Measurements from ENCODE around the gene ZWILCH. TPM values are rescaled to one million over a fixed set of nuclear protein-coding genes. Genes with fewer than 3 reads are reported as not detected.

Gene ZWILCH
- total and polyA plus RNA-seq, 2 experiments from 2014 or later: 7.5 to 15.7 TPM

- Histone ChIP-seq H3K4me1 (ENCODE audit: low read depth) (no peaks in the 10 kb centered on the region), H3K9me3 (ENCODE audit: low read depth) (no peaks in the 10 kb centered on the region), H3K27me3 (no peaks in the 10 kb centered on the region), H3K36me3 (no peaks in the 10 kb centered on the region), H3K4me3 (no peak overlapping the region), H3K27ac (no peak overlapping the region)
- no peak for DNase-seq (ENCODE audit: low read depth in 1 of 2, low spot score in 1 of 2)
- TF ChIP-seq CTCF (IDR thresholded peaks at IDR 0.05; ENCODE audit: low read depth, low read length): no peak
These were observed 9.5 kb downstream of the ZWILCH start for GRCh38 chr15:66514586-66514985.

GRCh38 chr15:66515901-66516322, 10.8 kb downstream of the ZWILCH start:
- H3K27me3 ChIP-seq: no peaks in the 10 kb centered on the region
- peak in 1 of 2 donors; percentile 16 for DNase-seq (ENCODE audit: low read depth in 1 of 2, low spot score in 1 of 2)
- H3K4me3 ChIP-seq: no peak overlapping the region
- H3K9me3 ChIP-seq (ENCODE audit: low read depth): no peaks in the 10 kb centered on the region
- no peaks in the 10 kb centered on the region for H3K36me3 ChIP-seq
- H3K4me1 ChIP-seq (ENCODE audit: low read depth): no peaks in the 10 kb centered on the region
- TF ChIP-seq CTCF (IDR thresholded peaks at IDR 0.05; ENCODE audit: low read depth, low read length): no peak
- no peak overlapping the region for H3K27ac ChIP-seq

- H3K4me3 ChIP-seq: no peak overlapping the region
- peaks cover 2% of the 10 kb centered on the region for H3K36me3 ChIP-seq
- no peaks in the 10 kb centered on the region for H3K4me1 ChIP-seq (ENCODE audit: low read depth)
- H3K9me3 ChIP-seq (ENCODE audit: low read depth): no peaks in the 10 kb centered on the region
- no peak for DNase-seq (ENCODE audit: low read depth in 1 of 2, low spot score in 1 of 2)
- TF ChIP-seq CTCF (IDR thresholded peaks at IDR 0.05; ENCODE audit: low read depth, low read length): no peak
- H3K27ac ChIP-seq: no peak overlapping the region
- H3K27me3 ChIP-seq: no peaks in the 10 kb centered on the region
These were observed 18.8 kb downstream of the ZWILCH start for GRCh38 chr15:66523926-66524325.

GRCh38 chr15:66524838-66525237, 19.7 kb downstream of the ZWILCH start:
- Histone ChIP-seq H3K27me3 (no peaks in the 10 kb centered on the region), H3K36me3 (peaks cover 3% of the 10 kb centered on the region), H3K27ac (no peak overlapping the region), H3K4me3 (no peak overlapping the region), H3K4me1 (ENCODE audit: low read depth) (no peaks in the 10 kb centered on the region), H3K9me3 (ENCODE audit: low read depth) (no peaks in the 10 kb centered on the region)
- TF ChIP-seq CTCF (IDR thresholded peaks at IDR 0.05; ENCODE audit: low read depth, low read length): no peak
- no peak for DNase-seq (ENCODE audit: low read depth in 1 of 2, low spot score in 1 of 2)

- no peaks in the 10 kb centered on the region for H3K27me3 ChIP-seq
- H3K27ac ChIP-seq: no peak overlapping the region
- no peak overlapping the region for H3K4me3 ChIP-seq
- H3K36me3 ChIP-seq: peaks cover 9% of the 10 kb centered on the region
- no peaks in the 10 kb centered on the region for H3K4me1 ChIP-seq (ENCODE audit: low read depth)
- H3K9me3 ChIP-seq (ENCODE audit: low read depth): no peaks in the 10 kb centered on the region
- no peak for TF ChIP-seq CTCF (IDR thresholded peaks at IDR 0.05; ENCODE audit: low read depth, low read length)
- no peak for DNase-seq (ENCODE audit: low read depth in 1 of 2, low spot score in 1 of 2)
These were observed 29.9 kb downstream of the ZWILCH start for GRCh38 chr15:66535056-66535455.

- Histone ChIP-seq H3K4me1 (ENCODE audit: low read depth) (no peaks in the 10 kb centered on the region), H3K27ac (no peak overlapping the region), H3K4me3 (no peak overlapping the region), H3K27me3 (no peaks in the 10 kb centered on the region), H3K9me3 (ENCODE audit: low read depth) (no peaks in the 10 kb centered on the region), H3K36me3 (no peaks in the 10 kb centered on the region)
- no peak for TF ChIP-seq CTCF (IDR thresholded peaks at IDR 0.05; ENCODE audit: low read depth, low read length)
- DNase-seq (ENCODE audit: low read depth in 1 of 2, low spot score in 1 of 2): no peak
These were observed 37.8 kb downstream of the ZWILCH start for GRCh38 chr15:66542896-66543295.
